Measurements from ENCODE around the gene TRIM44. TPM values are rescaled to one million over a fixed set of nuclear protein-coding genes. Genes with fewer than 3 reads are reported as not detected.

TRIM44 gene
- total and polyA plus RNA-seq, 2 donors (not counting 3 experiments of a cell fraction or from before 2014, with no cell fraction given) = 31.7 to 72.0 TPM

DNA sequence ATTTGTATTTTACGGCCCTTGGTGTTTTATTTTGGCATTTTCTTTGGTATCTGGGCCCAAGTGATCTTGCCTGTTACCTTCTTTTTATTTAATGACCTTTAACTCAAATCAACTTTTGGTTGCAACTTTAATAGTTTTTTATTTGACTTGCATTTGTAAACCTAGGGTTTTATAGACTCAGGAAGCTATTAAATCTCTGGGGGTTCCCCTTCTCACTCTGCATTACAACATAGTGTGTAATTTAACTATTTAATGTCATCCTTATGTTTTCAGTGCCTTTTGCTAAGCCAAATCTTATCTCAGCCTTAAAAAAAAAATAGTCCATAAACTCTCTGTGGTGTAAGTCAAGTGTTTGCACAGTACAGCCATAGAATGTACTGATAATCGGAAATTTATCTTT is 41.0 kb upstream of the TRIM44 start:
- no peak for TF ChIP-seq POLR2AphosphoS5 (IDR thresholded peaks at IDR 0.05; ENCODE audit: insufficient read depth, low read depth, low read length)
- no peak for TF ChIP-seq MAX (IDR thresholded peaks at IDR 0.05; ENCODE audit: insufficient read depth, insufficient read length)
- no peak for TF ChIP-seq MYC (IDR thresholded peaks at IDR 0.05; ENCODE audit: low read depth, low read length)
- TF ChIP-seq GATA2 (IDR thresholded peaks at IDR 0.05; ENCODE audit: insufficient read depth, insufficient read length, low read depth, low read length) = no peak
- ChIA-PET POLR2A (no interaction called here), CTCF (interaction anchor here (1.0 to 4.8 kb wide), 4 partner anchors 176 to 637 kb away, joined by 3 to 152 read pairs (median 3); no protein-coding TSS in a partner anchor)
- peak overlapping the region; percentile 26 for H3K27ac ChIP-seq (ENCODE audit: insufficient read depth, low read depth, low read length)
- H3K9me1 ChIP-seq (replicated peaks; ENCODE audit: control insufficient read depth, extremely low read depth, insufficient read depth, low read length) = no peaks in the 10 kb centered on the region
- H3K4me1 ChIP-seq (ENCODE audit: control insufficient read depth, extremely low read depth, insufficient read depth, low read length) = peaks cover 47% of the 10 kb centered on the region
- dilution Hi-C loops (cut with MboI; ENCODE audit: extremely low pct_ligation_motif_present, low sequenced_read_pairs) (loop anchor here (25.0 kb wide), 1 partner anchor 641 kb away; no protein-coding TSS in a partner anchor), intact Hi-C loops (cut with micrococcal nuclease) (loop anchor here (5.0 kb wide), 1 partner anchor 1749 kb away; no protein-coding TSS in a partner anchor)
- no peak overlapping the region for H3K4me3 ChIP-seq (replicated peaks in 1 of 3; ENCODE audit: insufficient read depth in 1 of 3, low read depth in 1 of 3, low read length in 3 of 3)
- DNase-seq (ENCODE audit: low read depth, low spot score) (no peak), FAIRE-seq (no peak)
- H2AFZ ChIP-seq (ENCODE audit: low read depth, low read length) = no peak overlapping the region
- no peaks in the 10 kb centered on the region for H4K20me1 ChIP-seq (replicated peaks; ENCODE audit: control insufficient read depth, extremely low read depth, insufficient read depth, low read length)
- H3K9me3 ChIP-seq (replicated peaks; ENCODE audit: control insufficient read depth, insufficient read depth, low read length) = no peaks in the 10 kb centered on the region
- peaks cover 21% of the 10 kb centered on the region for H3K79me2 ChIP-seq (ENCODE audit: control insufficient read depth, insufficient read depth, low read length)
- H3K27me3 ChIP-seq (ENCODE audit: control insufficient read depth in 2 of 2, insufficient read depth in 2 of 2, low read length in 2 of 2) = no peaks in the 10 kb centered on the region
- no peaks in the 10 kb centered on the region for H3K36me3 ChIP-seq (ENCODE audit: control insufficient read depth in 2 of 2, extremely low read depth in 1 of 2, insufficient read depth in 2 of 2, low read length in 2 of 2)
- peak overlapping the region; percentile 86 for H3K4me2 ChIP-seq (ENCODE audit: insufficient read depth, low read length)
- no TSS peak for BruUV-seq (replicated peaks)
- H3K9ac ChIP-seq (replicated peaks; ENCODE audit: extremely low read depth, insufficient read depth, low read length) = peak overlapping the region; percentile 25

GRCh38 chr11:35622070-35622469 is 40.5 kb upstream of the TRIM44 start:
- peak; percentile 35 for DNase-seq (ENCODE audit: low read depth, low spot score)
- Histone ChIP-seq H3K79me2 (ENCODE audit: control insufficient read depth, insufficient read depth, low read length) (peaks cover 21% of the 10 kb centered on the region), H4K20me1 (replicated peaks; ENCODE audit: control insufficient read depth, extremely low read depth, insufficient read depth, low read length) (no peaks in the 10 kb centered on the region), H3K27ac (ENCODE audit: insufficient read depth, low read depth, low read length) (peak overlapping the region; percentile 26), H3K9me1 (replicated peaks; ENCODE audit: control insufficient read depth, extremely low read depth, insufficient read depth, low read length) (no peaks in the 10 kb centered on the region), H3K4me3 (replicated peaks in 1 of 3; ENCODE audit: insufficient read depth in 1 of 3, low read depth in 1 of 3, low read length in 3 of 3) (no peak overlapping the region), H3K4me2 (ENCODE audit: insufficient read depth, low read length) (peak overlapping the region; percentile 86), H3K9me3 (replicated peaks; ENCODE audit: control insufficient read depth, insufficient read depth, low read length) (no peaks in the 10 kb centered on the region), H2AFZ (ENCODE audit: low read depth, low read length) (no peak overlapping the region), H3K4me1 (ENCODE audit: control insufficient read depth, extremely low read depth, insufficient read depth, low read length) (peaks cover 47% of the 10 kb centered on the region), H3K9ac (replicated peaks; ENCODE audit: extremely low read depth, insufficient read depth, low read length) (peak overlapping the region; percentile 25), H3K27me3 (ENCODE audit: control insufficient read depth in 2 of 2, insufficient read depth in 2 of 2, low read length in 2 of 2) (no peaks in the 10 kb centered on the region), H3K36me3 (ENCODE audit: control insufficient read depth in 2 of 2, extremely low read depth in 1 of 2, insufficient read depth in 2 of 2, low read length in 2 of 2) (no peaks in the 10 kb centered on the region)
- ChIA-PET POLR2A (no interaction called here), CTCF (interaction anchor here (1.0 to 4.8 kb wide), 3 partner anchors 199 to 637 kb away, joined by 3 to 152 read pairs (median 3); no protein-coding TSS in a partner anchor)
- BruUV-seq (replicated peaks) = no TSS peak
- dilution Hi-C loops (cut with MboI; ENCODE audit: extremely low pct_ligation_motif_present, low sequenced_read_pairs) = loop anchor here (25.0 kb wide), 1 partner anchor 640 kb away; no protein-coding TSS in a partner anchor
- TF ChIP-seq MAX (IDR thresholded peaks at IDR 0.05; ENCODE audit: insufficient read depth, insufficient read length) (no peak), JUN (IDR thresholded peaks at IDR 0.05; ENCODE audit: borderline replicate concordance, insufficient read depth, insufficient read length, low read depth) (no peak)
- intact Hi-C loops (cut with micrococcal nuclease) = loop anchor here (5.0 kb wide), 1 partner anchor 1750 kb away; no protein-coding TSS in a partner anchor
- FAIRE-seq = peak; percentile 59
